Pons (tissue), 1 donor: ENCODE data around the gene SLC16A14.
"Not testable (repeated sequence)": the region's sequence is repeated elsewhere in the genome, so short reads cannot be mapped to it uniquely, and the experiment has no call there.

Source experiments
- DNase-seq: peaks from one replicate; pipeline ENCODE4 v3.0.0-alpha.2; 2016; ENCODE audit warnings: low spot score

Gene SLC16A14

DNA sequence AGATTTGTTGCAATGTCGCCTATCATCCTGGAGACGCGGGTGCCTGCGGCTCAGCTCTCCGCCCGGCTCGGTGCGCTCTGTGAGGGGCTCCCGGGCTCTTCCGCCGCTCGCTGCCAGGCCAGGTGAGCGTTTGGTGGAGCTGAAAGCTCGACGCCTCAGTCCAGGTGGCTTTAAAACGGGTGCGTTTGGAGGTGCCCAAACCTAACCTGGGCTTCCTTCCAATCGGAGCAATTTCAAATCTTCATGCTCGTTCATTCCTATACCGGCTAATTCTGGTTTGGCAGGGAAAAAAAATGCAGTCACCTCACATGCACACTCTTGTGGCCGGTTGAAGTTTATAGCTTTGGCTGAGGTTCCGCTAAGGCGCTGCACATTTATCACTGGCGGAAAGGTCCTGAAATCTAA, at the start of gene SLC16A14:
Gene SLC16A14, minus strand, starts transcription at position 274 of the 405 bp plus-strand sequence. CDS start 9,572 bp downstream, outside the sequence.
- peak; percentile 40 for DNase-seq

DNA sequence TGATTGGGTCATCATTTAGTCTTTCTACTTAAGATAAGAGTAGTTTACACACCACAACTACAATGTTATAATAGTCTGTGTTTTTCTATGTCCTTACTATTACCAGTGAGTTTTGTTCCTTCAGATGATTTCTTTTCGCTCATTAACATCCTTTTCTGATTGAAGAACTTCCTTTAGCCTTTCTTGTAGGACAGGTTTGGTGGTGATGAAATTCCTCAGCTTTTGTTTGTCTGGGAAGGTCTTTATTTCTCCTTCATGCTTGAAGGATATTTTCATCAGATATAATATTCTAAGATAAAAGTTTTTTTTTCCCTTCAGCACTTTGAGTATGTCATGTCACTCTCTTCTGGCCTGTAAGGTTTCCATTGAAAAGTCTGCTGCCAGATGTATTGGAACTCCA, 38.0 kb upstream of the SLC16A14 start:
- DNase-seq = no peak

- DNase-seq = not testable (repeated sequence)
These were observed 33.2 kb upstream of the SLC16A14 start for GRCh38 chr2:230101967-230102366.

GRCh38 chr2:230097841-230098240, 29.1 kb upstream of the SLC16A14 start:
- DNase-seq = no peak

- DNase-seq = no peak
These were observed 28.7 kb upstream of the SLC16A14 start for GRCh38 chr2:230097424-230097823.

DNA sequence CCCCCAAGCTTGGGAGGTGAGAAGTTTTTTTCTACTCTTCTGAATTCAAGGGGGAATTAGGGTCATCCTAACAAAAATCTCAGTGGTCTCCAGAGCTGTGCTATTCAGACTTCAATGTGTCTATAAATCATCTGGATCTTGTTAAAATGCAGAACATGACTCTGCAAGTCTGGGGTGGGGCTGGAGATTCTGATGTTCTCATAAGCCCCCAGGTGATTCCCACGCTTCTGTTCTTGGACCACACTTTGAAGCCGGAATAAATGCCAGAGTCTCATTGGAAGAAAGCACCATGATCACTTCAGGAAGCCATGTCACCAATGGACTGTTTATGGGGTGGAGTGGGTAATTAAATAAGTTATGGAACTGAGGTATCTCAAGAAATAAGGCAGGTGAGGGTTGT, 22.2 kb upstream of the SLC16A14 start:
- no peak for DNase-seq

- no peak for DNase-seq
These were observed 16.5 kb upstream of the SLC16A14 start for GRCh38 chr2:230085201-230085600.

- DNase-seq = no peak
These were observed 9.3 kb upstream of the SLC16A14 start for GRCh38 chr2:230077851-230078547.

DNA sequence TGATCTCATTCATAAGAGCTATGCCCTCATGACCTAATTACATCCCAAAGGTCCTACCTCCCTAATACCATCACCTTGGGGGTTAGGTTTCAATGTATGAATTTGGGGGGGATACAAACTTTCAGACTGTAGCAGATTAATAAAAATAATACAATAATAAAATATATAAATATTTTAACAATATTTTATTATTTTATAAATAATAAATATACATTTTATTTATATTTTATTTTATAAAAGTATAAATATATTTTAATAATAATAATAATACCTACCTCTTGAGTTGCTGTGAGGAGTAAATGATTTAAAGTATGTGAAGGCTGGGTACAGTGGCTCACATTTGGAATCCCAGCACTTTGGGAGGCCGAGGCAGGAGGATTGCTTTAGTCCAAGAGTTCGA, 8.1 kb upstream of the SLC16A14 start:
- no peak for DNase-seq

DNA sequence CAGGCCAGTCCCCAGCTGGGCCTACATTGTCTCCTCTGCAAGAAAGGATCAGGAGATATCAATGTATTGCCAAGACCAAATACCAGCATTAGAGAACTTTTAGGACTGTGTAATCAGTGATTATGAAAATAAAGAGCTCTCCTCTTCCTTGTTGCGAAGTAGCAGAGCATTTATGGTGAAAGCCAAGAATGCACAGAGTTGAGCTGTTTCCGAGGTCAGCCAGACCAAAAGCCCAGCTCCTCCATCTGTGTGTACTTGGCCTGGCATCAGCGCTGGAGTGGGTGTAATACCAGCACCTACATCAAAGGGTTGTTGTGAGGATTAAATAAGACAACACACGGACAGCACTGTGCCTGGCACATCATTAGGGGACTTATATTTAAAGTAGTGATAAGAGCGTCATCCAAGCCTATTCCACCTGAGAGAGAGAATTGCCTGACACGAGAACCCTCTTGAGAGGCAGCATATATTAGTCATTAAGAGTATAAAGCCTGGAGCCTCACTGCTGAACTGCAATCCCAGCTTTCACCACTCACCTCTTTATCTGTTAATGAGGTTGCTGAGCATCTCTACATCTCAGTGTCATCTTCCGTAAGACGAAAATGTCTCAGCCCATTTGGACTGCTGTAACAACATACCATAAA, 7.4 kb upstream of the SLC16A14 start:
- DNase-seq = no peak

DNA sequence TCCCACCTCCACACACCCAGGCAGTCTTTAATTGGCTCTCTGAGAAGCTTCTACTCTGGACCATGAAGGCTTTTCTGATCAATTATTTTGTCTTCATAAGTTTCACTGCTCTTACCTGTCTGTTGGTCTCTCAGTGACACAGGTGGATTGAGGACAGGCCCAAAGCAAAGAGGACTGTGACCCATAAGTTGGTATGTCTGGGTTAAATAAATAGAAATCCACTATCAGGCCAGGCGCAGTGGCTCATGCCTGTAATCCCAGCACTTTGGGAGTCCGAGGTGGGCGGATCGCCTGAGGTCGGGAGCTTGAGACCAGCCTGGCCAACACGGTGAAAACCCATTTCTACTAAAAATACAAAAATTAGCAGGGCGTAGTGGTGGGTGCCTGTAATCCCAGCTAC, 2.7 kb upstream of the SLC16A14 start:
- no peak for DNase-seq

- no peak for DNase-seq
These were observed 678 bp upstream of the SLC16A14 start for GRCh38 chr2:230069402-230069801.

- peak; percentile 12 for DNase-seq
These were observed 591 bp downstream of the SLC16A14 start for GRCh38 chr2:230068016-230068650.

DNA sequence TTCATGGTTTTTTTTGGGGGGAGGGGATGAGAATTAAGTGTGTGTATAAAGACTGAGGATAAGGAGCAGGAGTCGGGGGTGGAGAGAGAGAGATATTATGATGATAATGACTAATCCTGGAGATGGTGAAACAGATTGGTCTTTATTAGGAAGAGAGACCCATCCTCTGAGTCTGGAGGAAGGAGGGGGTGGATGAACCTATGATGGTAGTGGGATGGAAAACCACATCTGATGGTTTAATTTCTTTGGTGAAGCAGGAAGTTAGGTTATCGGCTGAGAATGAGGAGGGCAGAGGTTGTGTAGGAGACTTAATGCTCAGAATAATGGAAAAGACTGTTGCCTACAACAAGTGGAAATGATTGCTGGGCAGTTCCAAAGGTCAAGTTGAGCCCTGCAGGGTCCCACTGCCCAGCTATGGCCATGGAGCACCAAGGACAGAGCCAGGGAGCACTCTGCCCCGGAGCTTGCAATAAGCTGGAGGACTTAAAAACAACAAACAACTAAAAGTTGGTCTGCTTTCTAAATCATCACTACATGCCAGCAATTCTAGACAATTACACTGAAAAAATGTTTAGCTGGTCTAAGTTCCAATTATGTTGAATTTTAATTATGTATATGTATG, 7.9 kb downstream of the SLC16A14 start:
- DNase-seq = no peak

GRCh38 chr2:230053753-230054478, 14.8 kb downstream of the SLC16A14 start:
- no peak for DNase-seq

- no peak for DNase-seq
These were observed 16.4 kb downstream of the SLC16A14 start for GRCh38 chr2:230052299-230052698.

DNA sequence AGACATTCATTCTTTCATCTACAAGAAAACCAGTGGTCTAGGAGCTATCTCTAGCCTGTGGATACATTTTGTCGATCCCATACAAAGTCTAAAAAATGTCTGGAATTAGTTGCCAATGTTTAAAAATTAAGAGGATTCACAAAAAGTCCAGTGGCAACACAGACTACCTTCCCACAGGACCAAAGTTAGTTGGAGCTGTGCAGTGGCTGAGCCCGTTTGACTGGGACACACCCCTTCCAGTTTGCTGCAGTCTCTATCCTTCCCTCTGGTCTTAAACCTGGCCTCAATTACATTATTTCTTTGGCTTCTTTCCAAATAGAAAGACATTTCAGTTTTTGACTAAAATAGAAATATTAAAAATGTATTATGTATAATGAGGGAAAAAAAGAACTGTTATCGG, 18.6 kb downstream of the SLC16A14 start:
- DNase-seq = no peak

DNA sequence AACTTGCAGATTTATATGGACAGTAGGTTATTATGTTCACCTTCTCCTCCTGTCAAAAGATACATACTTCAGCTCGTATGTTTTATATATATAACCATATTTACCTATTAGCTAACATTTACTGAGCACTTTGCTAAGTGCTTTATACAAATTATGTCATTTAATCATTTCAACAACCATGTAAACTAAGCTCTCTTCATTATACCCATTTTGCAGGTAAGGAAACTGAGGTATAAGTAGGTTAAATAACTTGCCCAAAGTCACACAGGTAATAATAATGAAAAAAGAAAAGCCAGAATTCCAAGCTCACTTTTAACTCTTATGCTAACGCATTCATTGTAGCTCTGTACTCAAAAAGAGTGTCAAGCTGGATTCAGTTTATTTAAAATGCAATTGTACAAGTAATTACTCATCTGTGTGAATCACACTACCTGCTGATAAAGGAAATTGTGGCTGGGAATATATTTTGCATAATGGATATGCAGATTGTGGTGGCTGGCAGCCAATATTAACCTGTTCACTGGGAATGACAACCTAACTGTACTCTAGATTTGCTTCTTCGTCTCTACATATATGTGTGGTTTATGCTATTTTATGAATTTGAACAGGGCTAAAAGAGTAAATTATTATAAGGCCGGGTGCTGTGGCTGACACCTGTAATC, 20.6 kb downstream of the SLC16A14 start:
- DNase-seq = no peak

GRCh38 chr2:230046491-230046890, 22.2 kb downstream of the SLC16A14 start:
- no peak for DNase-seq

DNA sequence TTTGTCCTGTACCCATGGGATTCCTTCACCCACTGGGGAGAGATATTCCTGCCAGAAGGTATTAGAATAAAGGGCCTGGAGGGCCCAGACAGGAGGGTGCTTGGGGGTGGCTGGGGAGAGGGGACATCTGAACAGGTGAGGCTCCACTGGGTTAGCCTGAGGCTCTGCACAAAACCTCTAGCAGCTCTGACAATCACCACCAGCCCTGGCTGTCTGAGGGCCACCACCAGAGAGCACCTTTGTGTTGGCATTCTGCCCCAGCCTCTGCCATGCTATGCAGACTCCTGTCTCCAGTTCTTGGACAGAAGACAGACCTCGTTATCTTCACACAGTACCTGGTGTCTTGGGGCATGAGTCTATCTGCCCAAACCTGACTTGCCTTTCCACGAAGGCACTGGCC, 25.3 kb downstream of the SLC16A14 start:
- no peak for DNase-seq

- DNase-seq = no peak
These were observed 25.7 kb downstream of the SLC16A14 start for GRCh38 chr2:230043025-230043424.

DNA sequence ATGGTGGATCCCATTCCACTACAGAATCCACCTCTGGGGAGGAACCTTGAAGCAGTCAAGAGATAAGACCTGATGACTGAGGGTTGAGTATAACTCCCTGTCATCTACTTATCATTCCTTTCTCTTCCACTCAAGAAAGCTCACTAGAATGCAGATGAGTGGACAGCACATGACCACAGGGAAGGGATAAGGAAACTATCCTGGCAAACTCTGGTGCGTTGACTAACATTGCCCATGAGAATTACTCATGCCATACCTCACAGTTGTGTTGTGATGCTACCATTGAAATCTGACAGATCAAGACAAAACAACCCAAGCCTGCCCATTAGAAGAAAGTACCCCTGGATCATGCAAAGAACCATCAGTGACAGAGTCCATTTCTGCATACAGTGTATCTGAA, 26.5 kb downstream of the SLC16A14 start:
- DNase-seq = no peak
